Measurements from ENCODE around the gene TRNT1. TPM values are rescaled to one million over a fixed set of nuclear protein-coding genes. Genes with fewer than 3 reads are reported as not detected.

TRNT1 gene
- total RNA-seq (ENCODE audit: insufficient read depth, low replicate concordance), result 39.2 TPM

- DNase-seq (ENCODE audit: low spot score), result peak; percentile 96
Measured at GRCh38 chr3:3126477-3127431, at the start of gene TRNT1. TRNT1 (plus strand) TSS chr3:3126940; CDS start chr3:3129041, 2,101 bp downstream.

- no peak for DNase-seq (ENCODE audit: low spot score)
Measured at GRCh38 chr3:3080309-3080708, 46.4 kb upstream of the TRNT1 start.

- no peak for DNase-seq (ENCODE audit: low spot score)
Measured at GRCh38 chr3:3081381-3082233, 45.1 kb upstream of the TRNT1 start.

- DNase-seq (ENCODE audit: low spot score), result no peak
Measured at GRCh38 chr3:3082234-3082924, 44.4 kb upstream of the TRNT1 start.

- DNase-seq (ENCODE audit: low spot score), result no peak
Measured at GRCh38 chr3:3084890-3085289, 41.9 kb upstream of the TRNT1 start.

- DNase-seq (ENCODE audit: low spot score), result no peak
Measured at GRCh38 chr3:3085782-3086181, 41.0 kb upstream of the TRNT1 start.

- no peak for DNase-seq (ENCODE audit: low spot score)
Measured at GRCh38 chr3:3086239-3086638, 40.5 kb upstream of the TRNT1 start.

GRCh38 chr3:3087279-3087678 lies 39.5 kb upstream of the TRNT1 start:
- DNase-seq (ENCODE audit: low spot score), result no peak

- no peak for DNase-seq (ENCODE audit: low spot score)
Measured at GRCh38 chr3:3087716-3088465, 38.8 kb upstream of the TRNT1 start.

- DNase-seq (ENCODE audit: low spot score), result no peak
Measured at GRCh38 chr3:3089017-3089416, 37.7 kb upstream of the TRNT1 start.

GRCh38 chr3:3097958-3098357 lies 28.8 kb upstream of the TRNT1 start:
- no peak for DNase-seq (ENCODE audit: low spot score)

GRCh38 chr3:3101660-3102458 lies 24.9 kb upstream of the TRNT1 start:
- no peak for DNase-seq (ENCODE audit: low spot score)

GRCh38 chr3:3102751-3103150 lies 24.0 kb upstream of the TRNT1 start:
- DNase-seq (ENCODE audit: low spot score), result no peak

- no peak for DNase-seq (ENCODE audit: low spot score)
Measured at GRCh38 chr3:3105246-3105645, 21.5 kb upstream of the TRNT1 start.

GRCh38 chr3:3105815-3106214 lies 20.9 kb upstream of the TRNT1 start:
- DNase-seq (ENCODE audit: low spot score), result no peak

GRCh38 chr3:3107181-3107580 lies 19.6 kb upstream of the TRNT1 start:
- DNase-seq (ENCODE audit: low spot score), result no peak

GRCh38 chr3:3107858-3108257 lies 18.9 kb upstream of the TRNT1 start:
- no peak for DNase-seq (ENCODE audit: low spot score)

GRCh38 chr3:3109407-3110298 lies 17.1 kb upstream of the TRNT1 start:
- DNase-seq (ENCODE audit: low spot score), result no peak

- peak; percentile 3 for DNase-seq (ENCODE audit: low spot score)
Measured at GRCh38 chr3:3110299-3110630, 16.5 kb upstream of the TRNT1 start, which contains the start of gene IL5RA. IL5RA (minus strand) TSS chr3:3110374; CDS start chr3:3104984, 5,390 bp downstream.
